Tibial artery (tissue), 4 donors: Measurements from ENCODE around the gene LY6G6F.
A peak's percentile ranks its signal among the peaks of the same experiment; 100 is the strongest.

Source experiments
- DNase-seq, 2 donors: peaks; one replicate each; pipeline ENCODE4 v3.0.0-alpha.2; 2019
- H3K27ac ChIP-seq, 2 donors: fragments of 200-600 bp; sonication (generic) in 1 of 2; 1 replicate in 1 of 2; 2 replicates in 1 of 2; pipeline ENCODE4 v1.5.1; 2018 to 2019; ENCODE audit warnings: mild to moderate bottlenecking in 1 of 2
- H3K27me3 ChIP-seq, 2 donors: fragments of 200-600 bp; sonication (generic) in 1 of 2; one replicate each; pipeline versions ENCODE4 v1.5.1 to v1.6.0; 2016 to 2019
- H3K36me3 ChIP-seq, 3 donors: fragments of 200-600 bp; sonication (generic) in 2 of 3; one replicate each; pipeline ENCODE4 v1.5.1; 2016 to 2019; ENCODE audit warnings: mild to moderate bottlenecking in 2 of 3
- H3K4me1 ChIP-seq, 4 donors: fragments of 200-600 bp; sonication (generic) in 2 of 4; 1 replicate in 3 of 4; 2 replicates in 1 of 4; pipeline ENCODE4 v1.5.1; 2016 to 2019
- H3K4me3 ChIP-seq, 2 donors: fragments of 200-600 bp; sonication (generic) in 1 of 2; 1 replicate in 1 of 2; 2 replicates in 1 of 2; pipeline ENCODE4 v1.5.1; 2018 to 2019; ENCODE audit warnings: mild to moderate bottlenecking in 2 of 2
- H3K9me3 ChIP-seq, 3 donors: fragments of 200-600 bp; sonication (generic) in 1 of 3; one replicate each; pipeline ENCODE4 v1.5.1; 2016 to 2019
- CTCF ChIP-seq, 2 experiments: fragments of 200-600 bp in 1 of 2; fragments of 450-650 bp in 1 of 2; IDR thresholded peaks; one replicate each; pipeline ENCODE4 v1.5.1; 2017 to 2019; ENCODE audit warnings: antibody characterized with exemption in 2 of 2, mild to moderate bottlenecking in 1 of 2, moderate library complexity in 1 of 2
- intact Hi-C: fragments of 100-400 bp; cut with DNase I; formaldehyde crosslinking; loops from one replicate; pipeline ENCODE4 v1.15.0; 2023; ENCODE audit warnings: low total_unique reads

Gene LY6G6F

GRCh38 chr6:31681135-31681671 lies 25.5 kb upstream of the LY6G6F start:
- Histone ChIP-seq H3K27ac (peak overlapping the region; percentile 62 to 65), H3K9me3 (no peaks in the 10 kb centered on the region), H3K36me3 (peaks cover 0 to 23% (median 3%) of the 10 kb centered on the region in 3 donors), H3K4me1 (peaks cover 0 to 23% (median 12%) of the 10 kb centered on the region in 4 donors), H3K4me3 (peak overlapping the region; percentile 49 to 64), H3K27me3 (no peaks in the 10 kb centered on the region)
- TF ChIP-seq CTCF (IDR thresholded peaks at IDR 0.05), result peak in 1 of 2 experiments; percentile 11
- intact Hi-C loops, result no loop called here
- peak in 1 of 2 donors; percentile 76 for DNase-seq

- intact Hi-C loops, result no loop called here
- Histone ChIP-seq H3K36me3 (peaks cover 20 to 46% (median 22%) of the 10 kb centered on the region in 3 donors), H3K27me3 (no peaks in the 10 kb centered on the region), H3K27ac (no peak overlapping the region), H3K9me3 (no peaks in the 10 kb centered on the region), H3K4me1 (peaks cover 0 to 23% (median 12%) of the 10 kb centered on the region in 4 donors), H3K4me3 (no peak overlapping the region)
- TF ChIP-seq CTCF (IDR thresholded peaks at IDR 0.05), result no peak
- DNase-seq, result no peak
Measured at GRCh38 chr6:31683591-31683990, 23.1 kb upstream of the LY6G6F start.

GRCh38 chr6:31686483-31686882 lies 20.2 kb upstream of the LY6G6F start:
- no peaks in the 10 kb centered on the region for H3K27me3 ChIP-seq
- peaks cover 49 to 75% (median 50%) of the 10 kb centered on the region in 3 donors for H3K36me3 ChIP-seq
- intact Hi-C loops, result no loop called here
- no peak overlapping the region for H3K4me3 ChIP-seq
- H3K9me3 ChIP-seq, result no peaks in the 10 kb centered on the region
- H3K27ac ChIP-seq, result no peak overlapping the region
- peaks cover 0 to 12% (median under 1%) of the 10 kb centered on the region in 4 donors for H3K4me1 ChIP-seq
- no peak for TF ChIP-seq CTCF (IDR thresholded peaks at IDR 0.05)
- no peak for DNase-seq

- Histone ChIP-seq H3K9me3 (no peaks in the 10 kb centered on the region), H3K27ac (no peak overlapping the region), H3K4me1 (peaks cover 0 to 6% (median 0%) of the 10 kb centered on the region in 4 donors), H3K27me3 (no peaks in the 10 kb centered on the region), H3K36me3 (peaks cover 53 to 83% (median 58%) of the 10 kb centered on the region in 3 donors), H3K4me3 (no peak overlapping the region)
- intact Hi-C loops, result no loop called here
- no peak for DNase-seq
- TF ChIP-seq CTCF (IDR thresholded peaks at IDR 0.05), result no peak
Measured at GRCh38 chr6:31687321-31687720, 19.3 kb upstream of the LY6G6F start.

- DNase-seq, result no peak
- Histone ChIP-seq H3K27ac (no peak overlapping the region), H3K9me3 (no peaks in the 10 kb centered on the region), H3K36me3 (peaks cover 53 to 90% (median 65%) of the 10 kb centered on the region in 3 donors), H3K4me1 (peaks cover 0 to 2% (median 0%) of the 10 kb centered on the region in 4 donors), H3K27me3 (no peaks in the 10 kb centered on the region), H3K4me3 (no peak overlapping the region)
- intact Hi-C loops, result no loop called here
- no peak for TF ChIP-seq CTCF (IDR thresholded peaks at IDR 0.05)
Measured at GRCh38 chr6:31687860-31688693, 18.6 kb upstream of the LY6G6F start.
